HepG2 (cell line): ENCODE results near the gene AGAP1. TPM values are rescaled to one million over a fixed set of nuclear protein-coding genes. Genes with fewer than 3 reads are reported as not detected.

Experiments
- ELF3 ChIP-seq: IDR thresholded peaks from 2 replicates; pipeline ENCODE4 v1.6.1; 2016; ENCODE audit warnings: missing genetic modification reagents, missing compliant biosample characterization
- EP300 ChIP-seq, 3 experiments: sonication (generic) in 1 of 3; formaldehyde crosslinking in 1 of 3; IDR thresholded peaks; 2 replicates each; pipeline versions ENCODE4 v1.5.1 to v1.6.1; 2011 to 2020; ENCODE audit warnings: low read depth in 2 of 3, low read length in 2 of 3, borderline replicate concordance in 1 of 3, improper control_type of control experiment in 1 of 3, mild to moderate bottlenecking in 1 of 3, missing genetic modification reagents in 1 of 3, moderate library complexity in 1 of 3
- HIVEP1 ChIP-seq: sonication (generic); formaldehyde crosslinking; IDR thresholded peaks from 2 replicates; pipeline ENCODE4 v1.4.0; 2020; ENCODE audit warnings: mild to moderate bottlenecking, missing genetic modification reagents
- KDM5A ChIP-seq: fragments of 200-600 bp; sonication (generic); IDR thresholded peaks from 2 replicates; pipeline ENCODE4 v1.7.0; 2018; ENCODE audit warnings: antibody characterized with exemption, mild to moderate bottlenecking, low read length, borderline replicate concordance
- KLF9 ChIP-seq: IDR thresholded peaks from 2 replicates; pipeline ENCODE4 v1.6.1; 2016; ENCODE audit warnings: low read depth
- MEF2D ChIP-seq: sonication (generic); formaldehyde crosslinking; IDR thresholded peaks from 2 replicates; pipeline ENCODE4 v1.5.1; 2020; ENCODE audit warnings: mild to moderate bottlenecking, missing genetic modification reagents
- MIER3 ChIP-seq: IDR thresholded peaks from 2 replicates; pipeline ENCODE4 v1.6.1; 2016; ENCODE audit warnings: missing compliant biosample characterization, borderline replicate concordance
- ONECUT2 ChIP-seq: sonication (generic); formaldehyde crosslinking; IDR thresholded peaks from 2 replicates; pipeline ENCODE4 v1.4.0; 2020; ENCODE audit warnings: missing genetic modification reagents
- PCBP2 ChIP-seq: fragments of 200-400 bp; formaldehyde crosslinking; optimal IDR thresholded peaks from 2 replicates; pipeline ENCODE3; 2018; ENCODE audit warnings: low read length, low read depth; ENCODE audit not compliant: poor library complexity, severe bottlenecking
- PHB2 ChIP-seq: fragments of 450-650 bp; IDR thresholded peaks from 2 replicates; pipeline ENCODE4 v1.6.1; 2018; ENCODE audit not compliant: partially characterized antibody
- PITX1 ChIP-seq: sonication (generic); formaldehyde crosslinking; IDR thresholded peaks from 2 replicates; pipeline ENCODE4 v1.5.1; 2020; ENCODE audit warnings: mild to moderate bottlenecking, missing genetic modification reagents
- SMARCC2 ChIP-seq: fragments of 450-650 bp; IDR thresholded peaks from 2 replicates; pipeline ENCODE4 v1.6.1; 2017; ENCODE audit warnings: antibody characterized with exemption, mild to moderate bottlenecking
- SMARCE1 ChIP-seq: fragments of 450-650 bp; IDR thresholded peaks from 2 replicates; pipeline ENCODE4 v1.6.1; 2017; ENCODE audit warnings: borderline replicate concordance
- SOX13 ChIP-seq, 3 experiments: fragments of 450-650 bp in 1 of 3; sonication (generic) in 1 of 3; formaldehyde crosslinking in 1 of 3; IDR thresholded peaks in 2 of 3; conservative IDR thresholded peaks in 1 of 3; 2 replicates each; pipeline versions ENCODE4 v1.5.0 to v1.6.1; 2016 to 2020; ENCODE audit warnings: antibody characterized with exemption in 1 of 3, mild to moderate bottlenecking in 1 of 3, missing compliant biosample characterization in 1 of 3, missing genetic modification reagents in 1 of 3, moderate library complexity in 1 of 3
- TEAD3 ChIP-seq: optimal IDR thresholded peaks from 2 replicates; pipeline ENCODE3; 2016; ENCODE audit warnings: borderline replicate concordance
- ZNF331 ChIP-seq: sonication (generic); formaldehyde crosslinking; IDR thresholded peaks from 2 replicates; pipeline ENCODE4 v1.4.0; 2020; ENCODE audit warnings: missing genetic modification reagents
- ZNF557 ChIP-seq: sonication (generic); formaldehyde crosslinking; IDR thresholded peaks from 2 replicates; pipeline ENCODE4 v1.4.0; 2020; ENCODE audit warnings: missing genetic modification reagents
- ZNF788 ChIP-seq: sonication (generic); formaldehyde crosslinking; IDR thresholded peaks from 2 replicates; pipeline ENCODE4 v1.5.0; 2020; ENCODE audit warnings: mild to moderate bottlenecking, missing genetic modification reagents, borderline replicate concordance
- ZSCAN25 ChIP-seq: sonication (generic); formaldehyde crosslinking; IDR thresholded peaks from 2 replicates; pipeline ENCODE4 v1.8.0; 2022; ENCODE audit warnings: mild to moderate bottlenecking, missing genetic modification reagents
- polyA plus RNA-seq, 8 experiments: library from polyadenylated mRNA; depleted of rRNA in 3 of 8; stranded (reverse) in 7 of 8; unstranded in 1 of 8; fragments of >200 nt; fragmentation: Illumina TruSeq in 4 of 8; extraction: Trizol in 4 of 8; gene quantifications; 2 replicates each; pipeline versions ENCODE4 v1.2.1 to v1.2.3, GENCODE V29; 2011 to 2016; ENCODE audit warnings: low read depth in 4 of 8, missing spikeins in 1 of 8, mixed read lengths in 1 of 8; ENCODE audit not compliant: insufficient read depth in 1 of 8
- total RNA-seq, 5 experiments: library from RNA; depleted of rRNA; stranded (reverse); fragments of >200 nt; fragmentation: Illumina TruSeq; extraction: Trizol; gene quantifications; 2 replicates each; pipeline ENCODE4 v1.2.3, GENCODE V29; 2016; ENCODE audit warnings: low read depth in 1 of 5
- TF ChIP-seq, protein P1 (sequence below): sonication (generic); formaldehyde crosslinking; IDR thresholded peaks from 2 replicates; pipeline ENCODE4 v1.9.0; 2021; ENCODE audit warnings: missing genetic modification reagents, borderline replicate concordance
- TF ChIP-seq, protein P2 (sequence below): sonication (generic); formaldehyde crosslinking; IDR thresholded peaks from 2 replicates; pipeline ENCODE4 v1.4.0; 2020; ENCODE audit warnings: missing genetic modification reagents, borderline replicate concordance
- TF ChIP-seq, protein P3 (sequence below): IDR thresholded peaks from 2 replicates; pipeline ENCODE4 v1.6.1; 2018; ENCODE audit warnings: missing genetic modification reagents, mild to moderate bottlenecking, missing compliant biosample characterization

Gene AGAP1
- total and polyA plus RNA-seq, 2 of the 13 experiments (the other 11 are each of a cell fraction or from before 2014, with no cell fraction given) = 21.2 to 32.7 TPM

DNA sequence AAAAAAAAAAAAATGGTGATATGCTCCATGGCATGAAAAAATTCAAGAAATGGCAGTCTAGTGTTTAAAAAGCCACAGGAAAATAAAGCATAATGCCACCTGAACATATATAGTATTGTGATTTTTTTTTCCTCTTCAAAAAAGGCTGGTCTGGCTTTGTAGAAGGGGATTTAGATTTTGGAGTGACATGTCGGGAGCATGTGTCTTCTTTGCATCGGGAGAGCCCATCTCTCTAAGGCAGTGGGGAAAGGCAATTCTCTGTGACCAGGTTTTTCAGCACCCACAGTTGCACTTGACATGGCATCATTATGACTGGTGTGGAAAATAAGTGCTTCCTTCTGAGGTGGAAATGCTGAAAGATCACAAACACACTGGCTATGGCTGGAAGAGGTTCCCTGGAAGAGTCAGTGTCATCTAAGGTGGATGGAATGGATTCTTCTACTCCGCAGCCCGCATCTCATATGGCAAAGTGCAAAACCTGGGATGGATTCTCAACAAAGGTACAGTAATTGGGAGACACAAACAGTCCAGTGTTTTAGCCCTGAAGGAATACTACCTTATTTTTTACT lies 172.5 kb downstream of the AGAP1 start (continued):
- TF ChIP-seq KLF9 (CRISPR knock-in tag) = no peak; the same call in 1 of the 2 replicates
- 0 out of 2 replicates have a peak, but pooled peaks have one; percentile 10 for TF ChIP-seq ELF3 (CRISPR knock-in tag)
- no peak for TF ChIP-seq PCBP2
- TF ChIP-seq ZNF557 = no peak
- TF ChIP-seq, protein P1, sequence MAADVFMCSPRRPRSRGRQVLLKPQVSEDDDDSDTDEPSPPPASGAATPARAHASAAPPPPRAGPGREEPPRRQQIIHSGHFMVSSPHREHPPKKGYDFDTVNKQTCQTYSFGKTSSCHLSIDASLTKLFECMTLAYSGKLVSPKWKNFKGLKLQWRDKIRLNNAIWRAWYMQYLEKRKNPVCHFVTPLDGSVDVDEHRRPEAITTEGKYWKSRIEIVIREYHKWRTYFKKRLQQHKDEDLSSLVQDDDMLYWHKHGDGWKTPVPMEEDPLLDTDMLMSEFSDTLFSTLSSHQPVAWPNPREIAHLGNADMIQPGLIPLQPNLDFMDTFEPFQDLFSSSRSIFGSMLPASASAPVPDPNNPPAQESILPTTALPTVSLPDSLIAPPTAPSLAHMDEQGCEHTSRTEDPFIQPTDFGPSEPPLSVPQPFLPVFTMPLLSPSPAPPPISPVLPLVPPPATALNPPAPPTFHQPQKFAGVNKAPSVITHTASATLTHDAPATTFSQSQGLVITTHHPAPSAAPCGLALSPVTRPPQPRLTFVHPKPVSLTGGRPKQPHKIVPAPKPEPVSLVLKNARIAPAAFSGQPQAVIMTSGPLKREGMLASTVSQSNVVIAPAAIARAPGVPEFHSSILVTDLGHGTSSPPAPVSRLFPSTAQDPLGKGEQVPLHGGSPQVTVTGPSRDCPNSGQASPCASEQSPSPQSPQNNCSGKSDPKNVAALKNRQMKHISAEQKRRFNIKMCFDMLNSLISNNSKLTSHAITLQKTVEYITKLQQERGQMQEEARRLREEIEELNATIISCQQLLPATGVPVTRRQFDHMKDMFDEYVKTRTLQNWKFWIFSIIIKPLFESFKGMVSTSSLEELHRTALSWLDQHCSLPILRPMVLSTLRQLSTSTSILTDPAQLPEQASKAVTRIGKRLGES (CRISPR knock-in tag) = no peak
- TF ChIP-seq ZNF331 (CRISPR knock-in tag) = peak; percentile 37; the same call in 1 of the 2 replicates
- TF ChIP-seq HIVEP1 (CRISPR knock-in tag) = no peak
- TF ChIP-seq MIER3 (CRISPR knock-in tag) = 0 out of 2 replicates have a peak, but pooled peaks have one; percentile 31
- no peak for TF ChIP-seq TEAD3 (CRISPR knock-in tag)
- TF ChIP-seq ZNF788 (CRISPR knock-in tag) = no peak; the same call in 1 of the 2 replicates
- no peak for TF ChIP-seq SOX13 (IDR thresholded peaks at IDR 0.05)
- TF ChIP-seq SOX13 (CRISPR knock-in tag; conservative IDR thresholded peaks at IDR 0.05 in 1 of 2, IDR thresholded peaks at IDR 0.05 in 1 of 2) = no peak
- no peak for TF ChIP-seq SMARCC2
- TF ChIP-seq ONECUT2 (CRISPR knock-in tag) = no peak
- TF ChIP-seq ZSCAN25 (CRISPR knock-in tag) = no peak
- TF ChIP-seq PHB2 = no peak
- no peak for TF ChIP-seq SMARCE1
- TF ChIP-seq EP300 (IDR thresholded peaks at IDR 0.05; ENCODE audit: low read depth in 2 of 2, low read length in 2 of 2) = no peak
- no peak for TF ChIP-seq EP300 (CRISPR knock-in tag; IDR thresholded peaks at IDR 0.05; ENCODE audit: borderline replicate concordance)
- TF ChIP-seq, protein P2, sequence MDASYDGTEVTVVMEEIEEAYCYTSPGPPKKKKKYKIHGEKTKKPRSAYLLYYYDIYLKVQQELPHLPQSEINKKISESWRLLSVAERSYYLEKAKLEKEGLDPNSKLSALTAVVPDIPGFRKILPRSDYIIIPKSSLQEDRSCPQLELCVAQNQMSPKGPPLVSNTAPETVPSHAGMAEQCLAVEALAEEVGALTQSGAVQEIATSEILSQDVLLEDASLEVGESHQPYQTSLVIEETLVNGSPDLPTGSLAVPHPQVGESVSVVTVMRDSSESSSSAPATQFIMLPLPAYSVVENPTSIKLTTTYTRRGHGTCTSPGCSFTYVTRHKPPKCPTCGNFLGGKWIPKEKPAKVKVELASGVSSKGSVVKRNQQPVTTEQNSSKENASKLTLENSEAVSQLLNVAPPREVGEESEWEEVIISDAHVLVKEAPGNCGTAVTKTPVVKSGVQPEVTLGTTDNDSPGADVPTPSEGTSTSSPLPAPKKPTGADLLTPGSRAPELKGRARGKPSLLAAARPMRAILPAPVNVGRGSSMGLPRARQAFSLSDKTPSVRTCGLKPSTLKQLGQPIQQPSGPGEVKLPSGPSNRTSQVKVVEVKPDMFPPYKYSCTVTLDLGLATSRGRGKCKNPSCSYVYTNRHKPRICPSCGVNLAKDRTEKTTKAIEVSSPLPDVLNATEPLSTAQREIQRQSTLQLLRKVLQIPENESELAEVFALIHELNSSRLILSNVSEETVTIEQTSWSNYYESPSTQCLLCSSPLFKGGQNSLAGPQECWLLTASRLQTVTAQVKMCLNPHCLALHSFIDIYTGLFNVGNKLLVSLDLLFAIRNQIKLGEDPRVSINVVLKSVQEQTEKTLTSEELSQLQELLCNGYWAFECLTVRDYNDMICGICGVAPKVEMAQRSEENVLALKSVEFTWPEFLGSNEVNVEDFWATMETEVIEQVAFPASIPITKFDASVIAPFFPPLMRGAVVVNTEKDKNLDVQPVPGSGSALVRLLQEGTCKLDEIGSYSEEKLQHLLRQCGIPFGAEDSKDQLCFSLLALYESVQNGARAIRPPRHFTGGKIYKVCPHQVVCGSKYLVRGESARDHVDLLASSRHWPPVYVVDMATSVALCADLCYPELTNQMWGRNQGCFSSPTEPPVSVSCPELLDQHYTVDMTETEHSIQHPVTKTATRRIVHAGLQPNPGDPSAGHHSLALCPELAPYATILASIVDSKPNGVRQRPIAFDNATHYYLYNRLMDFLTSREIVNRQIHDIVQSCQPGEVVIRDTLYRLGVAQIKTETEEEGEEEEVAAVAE = no peak
- no peak; the same call in 1 of the 2 replicates for TF ChIP-seq KDM5A
- no peak for TF ChIP-seq PITX1
- no peak for TF ChIP-seq MEF2D
- TF ChIP-seq, protein P3, sequence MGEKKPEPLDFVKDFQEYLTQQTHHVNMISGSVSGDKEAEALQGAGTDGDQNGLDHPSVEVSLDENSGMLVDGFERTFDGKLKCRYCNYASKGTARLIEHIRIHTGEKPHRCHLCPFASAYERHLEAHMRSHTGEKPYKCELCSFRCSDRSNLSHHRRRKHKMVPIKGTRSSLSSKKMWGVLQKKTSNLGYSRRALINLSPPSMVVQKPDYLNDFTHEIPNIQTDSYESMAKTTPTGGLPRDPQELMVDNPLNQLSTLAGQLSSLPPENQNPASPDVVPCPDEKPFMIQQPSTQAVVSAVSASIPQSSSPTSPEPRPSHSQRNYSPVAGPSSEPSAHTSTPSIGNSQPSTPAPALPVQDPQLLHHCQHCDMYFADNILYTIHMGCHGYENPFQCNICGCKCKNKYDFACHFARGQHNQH (CRISPR knock-in tag) = 0 out of 2 replicates have a peak, but pooled peaks have one; percentile 31
